Fibroblast of lung (primary cell): Measurements from ENCODE around the gene ALDH7A1.

Source experiments
- CTCF ChIP-seq, 2 donors: IDR thresholded peaks in 1 of 2; conservative IDR thresholded peaks in 1 of 2; 1 replicate in 1 of 2; 2 replicates in 1 of 2; pipeline ENCODE4 v1.5.1; 2011 to 2012; ENCODE audit warnings: low read length in 2 of 2, control low read depth in 1 of 2, inconsistent platforms in 1 of 2, low read depth in 1 of 2, mild to moderate bottlenecking in 1 of 2
- EZH2 ChIP-seq: IDR thresholded peaks from 2 replicates; pipeline ENCODE4 v1.5.1; 2012; ENCODE audit warnings: low read length, control low read depth, mild to moderate bottlenecking; ENCODE audit errors: missing control alignments

- TF ChIP-seq CTCF (conservative IDR thresholded peaks at IDR 0.05 in 1 of 2, IDR thresholded peaks at IDR 0.05 in 1 of 2; ENCODE audit: low read depth in 1 of 2, low read length in 2 of 2) (no peak), EZH2 (no peak)
Observed at GRCh38 chr5:126636956-126637355, 41.9 kb upstream of the ALDH7A1 start.
